SHP77 (cell line): ENCODE data around the gene LRP5.
"Not testable (repeated sequence)": the region's sequence is repeated elsewhere in the genome, so short reads cannot be mapped to it uniquely, and the experiment has no call there.

Source experiments
- DNase-seq, 2 experiments: peaks; one replicate each; lab custom pipeline; 2025; lab: John Stamatoyannopoulos, UW

Gene LRP5

GRCh38 chr11:68442433-68442832 is 130.0 kb downstream of the LRP5 start:
- no peak for DNase-seq

- DNase-seq: no peak
Observed at GRCh38 chr11:68444566-68444965, 132.2 kb downstream of the LRP5 start.

- no peak for DNase-seq
Observed at GRCh38 chr11:68445531-68446035, 133.2 kb downstream of the LRP5 start.

GRCh38 chr11:68446046-68446725 is 133.8 kb downstream of the LRP5 start:
- DNase-seq: no peak

- peak; percentile 59 to 68 for DNase-seq
Observed at GRCh38 chr11:68447015-68447801, 134.8 kb downstream of the LRP5 start.

GRCh38 chr11:68447914-68448313 is 135.5 kb downstream of the LRP5 start:
- not testable (repeated sequence) for DNase-seq

GRCh38 chr11:68448604-68449011 is 136.2 kb downstream of the LRP5 start:
- DNase-seq: no peak

- no peak for DNase-seq
Observed at GRCh38 chr11:68449951-68450350, 137.6 kb downstream of the LRP5 start.

- DNase-seq: no peak
Observed at GRCh38 chr11:68450711-68451110, 138.3 kb downstream of the LRP5 start.

- DNase-seq: no peak
Observed at GRCh38 chr11:68454767-68455166, 142.4 kb downstream of the LRP5 start.

- no peak for DNase-seq
Observed at GRCh38 chr11:68455485-68455884, 143.1 kb downstream of the LRP5 start.

- no peak for DNase-seq
Observed at GRCh38 chr11:68457216-68457897, 145.0 kb downstream of the LRP5 start.

- DNase-seq: peak in 1 of 2 experiments; percentile 13
Observed at GRCh38 chr11:68457898-68458249, 145.5 kb downstream of the LRP5 start.

GRCh38 chr11:68458340-68458739 is 145.9 kb downstream of the LRP5 start:
- peak in 1 of 2 experiments; percentile 32 for DNase-seq

- DNase-seq: peak; percentile 99 to 100
Observed at GRCh38 chr11:68459886-68460740, 147.7 kb downstream of the LRP5 start.

- no peak for DNase-seq
Observed at GRCh38 chr11:68460741-68461574, 148.6 kb downstream of the LRP5 start, which contains the start of gene PPP6R3. TSS of gene PPP6R3 (plus strand) at chr11:68460752. CDS start at chr11:68537665, 76,913 bp downstream.

- DNase-seq: no peak
Observed at GRCh38 chr11:68461575-68461917, 149.2 kb downstream of the LRP5 start.

GRCh38 chr11:68463714-68464113 is 151.3 kb downstream of the LRP5 start:
- no peak for DNase-seq

- DNase-seq: no peak
Observed at GRCh38 chr11:68467201-68467834, 154.9 kb downstream of the LRP5 start.

- no peak for DNase-seq
Observed at GRCh38 chr11:68468217-68468828, 155.9 kb downstream of the LRP5 start.
